HEK293 (cell line): ENCODE data around the gene RPL23.
"Not testable (repeated sequence)": the region's sequence is repeated elsewhere in the genome, so short reads cannot be mapped to it uniquely, and the experiment has no call there.

ENCODE experiments used
- CTCF ChIA-PET: fragments of 350-600 bp; formaldehyde crosslinking; extraction: SDS; loops from one replicate; lab custom pipeline; 2021; ENCODE audit warnings: antibody characterized with exemption; lab: Yijun Ruan, JAX
- POLR2A ChIA-PET: fragments of 300-600 bp; formaldehyde crosslinking; extraction: SDS; loops from one replicate; lab custom pipeline; 2020; ENCODE audit warnings: antibody characterized with exemption, inconsistent platforms; lab: Yijun Ruan, JAX
- H3K27ac ChIP-seq: fragments of 200-500 bp; sonication (Bioruptor generic); 2 replicates; pipeline ENCODE4 v1.5.1; 2014; ENCODE audit warnings: low read depth, low read length, control low read depth, inconsistent platforms; ENCODE audit errors: extremely low read depth
- H3K36me3 ChIP-seq, 2 experiments: fragments of 200-500 bp in 1 of 2; sonication (Bioruptor generic) in 1 of 2; 1 replicate in 1 of 2; 2 replicates in 1 of 2; pipeline ENCODE4 v1.5.1; 2014 to 2017; ENCODE audit warnings: inconsistent platforms in 2 of 2, low read length in 2 of 2; ENCODE audit not compliant: control insufficient read depth in 2 of 2, insufficient read depth in 1 of 2
- H3K4me1 ChIP-seq: fragments of 200-500 bp; sonication (Bioruptor generic); 2 replicates; pipeline ENCODE4 v1.5.1; 2014; ENCODE audit warnings: mild to moderate bottlenecking, low read length, inconsistent platforms; ENCODE audit not compliant: control insufficient read depth, insufficient read depth
- H3K4me3 ChIP-seq: 2 replicates; pipeline ENCODE4 v1.5.1; 2011; ENCODE audit warnings: low read depth, mild to moderate bottlenecking, control low read depth, low read length, moderate library complexity
- H3K9me3 ChIP-seq: fragments of 200-500 bp; sonication (Bioruptor generic); 2 replicates; pipeline ENCODE4 v1.5.1; 2014; ENCODE audit warnings: low read depth, low read length, inconsistent platforms; ENCODE audit not compliant: control insufficient read depth, insufficient read depth
- AEBP2 ChIP-seq: fragments of 450-650 bp; formaldehyde crosslinking; IDR thresholded peaks from 2 replicates; pipeline ENCODE4 v1.5.1; 2016; ENCODE audit warnings: missing biosample characterization, missing genetic modification characterization, borderline replicate concordance
- SCRT1 ChIP-seq: fragments of 450-650 bp; formaldehyde crosslinking; IDR thresholded peaks from 2 replicates; pipeline ENCODE4 v1.5.1; 2016; ENCODE audit warnings: missing biosample characterization, missing genetic modification characterization, borderline replicate concordance
- WT1 ChIP-seq: fragments of 450-650 bp; formaldehyde crosslinking; IDR thresholded peaks from 2 replicates; pipeline ENCODE4 v1.5.1; 2016; ENCODE audit warnings: missing biosample characterization, missing genetic modification characterization
- ZBTB17 ChIP-seq: fragments of 450-650 bp; formaldehyde crosslinking; IDR thresholded peaks from 2 replicates; pipeline ENCODE4 v1.5.1; 2016; ENCODE audit warnings: missing biosample characterization, missing genetic modification characterization
- ZNF248 ChIP-seq: fragments of 450-650 bp; formaldehyde crosslinking; IDR thresholded peaks from 2 replicates; pipeline ENCODE4 v1.5.1; 2017; ENCODE audit warnings: missing biosample characterization, missing genetic modification characterization
- ZNF280D ChIP-seq: fragments of 450-650 bp; formaldehyde crosslinking; IDR thresholded peaks from 2 replicates; pipeline ENCODE4 v1.5.1; 2016; ENCODE audit warnings: missing biosample characterization, missing genetic modification characterization
- ZNF341 ChIP-seq: fragments of 450-650 bp; formaldehyde crosslinking; IDR thresholded peaks from 2 replicates; pipeline ENCODE4; 2016; ENCODE audit warnings: low read depth, missing biosample characterization, missing genetic modification characterization
- ZNF350 ChIP-seq: fragments of 450-650 bp; formaldehyde crosslinking; IDR thresholded peaks from 2 replicates; pipeline ENCODE4 v1.5.0; 2017; ENCODE audit warnings: missing biosample characterization, mild to moderate bottlenecking, missing genetic modification characterization
- ZNF366 ChIP-seq: fragments of 450-650 bp; formaldehyde crosslinking; conservative IDR thresholded peaks from 2 replicates; pipeline ENCODE4 v1.5.1; 2016; ENCODE audit warnings: missing biosample characterization, missing genetic modification characterization
- ZNF561 ChIP-seq: fragments of 450-650 bp; IDR thresholded peaks from 2 replicates; pipeline ENCODE4 v1.5.1; 2018; ENCODE audit warnings: missing biosample characterization, missing genetic modification characterization, borderline replicate concordance
- ZNF704 ChIP-seq: fragments of 450-650 bp; formaldehyde crosslinking; IDR thresholded peaks from 2 replicates; pipeline ENCODE4 v1.5.1; 2016; ENCODE audit warnings: missing biosample characterization, missing genetic modification characterization
- ZNF791 ChIP-seq: fragments of 450-650 bp; formaldehyde crosslinking; IDR thresholded peaks from 2 replicates; pipeline ENCODE4 v1.5.1; 2016; ENCODE audit warnings: missing biosample characterization, missing genetic modification characterization
- ZNF830 ChIP-seq: fragments of 450-650 bp; IDR thresholded peaks from 2 replicates; pipeline ENCODE4 v1.5.0; 2018; ENCODE audit warnings: missing biosample characterization, missing genetic modification characterization, low read depth, mild to moderate bottlenecking, moderate library complexity
- ZSCAN16 ChIP-seq: fragments of 450-650 bp; formaldehyde crosslinking; IDR thresholded peaks from 2 replicates; pipeline ENCODE4 v1.5.1; 2016; ENCODE audit warnings: missing biosample characterization, missing genetic modification characterization
- ZSCAN30 ChIP-seq: fragments of 450-650 bp; IDR thresholded peaks from 2 replicates; pipeline ENCODE4 v1.5.1; 2018; ENCODE audit warnings: missing biosample characterization, mild to moderate bottlenecking, missing genetic modification characterization, moderate library complexity
- ZXDB ChIP-seq: fragments of 450-650 bp; formaldehyde crosslinking; IDR thresholded peaks from 2 replicates; pipeline ENCODE4 v1.5.1; 2016; ENCODE audit warnings: missing biosample characterization, missing genetic modification characterization

RPL23 gene

GRCh38 chr17:38861399-38861843, 7.9 kb upstream of the RPL23 start (continued):
- TF ChIP-seq ZNF280D (tag by site-specific recombination), result no peak
- no peak for TF ChIP-seq WT1
- TF ChIP-seq SCRT1 (tag by site-specific recombination), result no peak
- peak; percentile 80; the same call in 1 of the 2 replicates for TF ChIP-seq ZNF561 (tag by site-specific recombination)
- TF ChIP-seq ZNF350 (tag by site-specific recombination), result no peak
- no peak for TF ChIP-seq ZNF791 (tag by site-specific recombination)
- TF ChIP-seq ZNF830 (tag by site-specific recombination), result no peak
- peak; percentile 25; the same call in 1 of the 2 replicates for TF ChIP-seq ZXDB (tag by site-specific recombination)
- no peak for TF ChIP-seq ZNF248 (tag by site-specific recombination)
- no peak for TF ChIP-seq ZSCAN16 (tag by site-specific recombination)
- TF ChIP-seq, all 188 proteins: peak for 31

GRCh38 chr17:38857271-38857670, 3.8 kb upstream of the RPL23 start:
- H3K36me3 ChIP-seq, result peaks cover 4 to 11% of the 10 kb centered on the region in 2 experiments
- POLR2A ChIA-PET, result interaction anchor here (1.1 to 1.8 kb wide), 2 partner anchors 13 kb away, joined by 4 to 6 read pairs; partner anchors contain the start of gene LASP1
- CTCF ChIA-PET, result interaction anchor here (0.6 to 0.9 kb wide), 3 partner anchors 23 to 296 kb away, joined by 3 to 4 read pairs (median 3); no protein-coding TSS in a partner anchor
- no peak overlapping the region for H3K27ac ChIP-seq
- H3K4me3 ChIP-seq, result no peak overlapping the region
- H3K4me1 ChIP-seq, result no peaks in the 10 kb centered on the region
- no peak for TF ChIP-seq AEBP2 (tag by site-specific recombination)
- 0 out of 2 replicates have a peak, but pooled peaks have one; percentile 14 for TF ChIP-seq ZBTB17 (tag by site-specific recombination)
- H3K9me3 ChIP-seq, result no peaks in the 10 kb centered on the region

- not testable (repeated sequence) for H3K4me3 ChIP-seq, H3K9me3 ChIP-seq, H3K27ac ChIP-seq, H3K4me1 ChIP-seq
- POLR2A ChIA-PET, result interaction anchor here (1.5 to 3.1 kb wide), 4 partner anchors 15 to 33 kb away, joined by 6 to 62 read pairs (median 9); partner anchors contain the start of genes CWC25 and LASP1
- 0 out of 2 replicates have a peak, but pooled peaks have one; percentile 17 for TF ChIP-seq ZNF366 (tag by site-specific recombination)
- H3K36me3 ChIP-seq, result peaks cover 25 to 32% of the 10 kb centered on the region in 2 experiments
- CTCF ChIA-PET, result interaction anchor here (1.0 to 1.2 kb wide), 2 partner anchors 82 to 298 kb away, joined by 4 to 5 read pairs; no protein-coding TSS in a partner anchor
Measured at GRCh38 chr17:38855101-38855714, 1.7 kb upstream of the RPL23 start.

GRCh38 chr17:38852771-38853291, 690 bp downstream of the RPL23 start:
- Histone ChIP-seq H3K4me3 (peak overlapping the region; percentile 86), H3K36me3 (peaks cover 47 to 55% of the 10 kb centered on the region in 2 experiments), H3K9me3 (no peaks in the 10 kb centered on the region), H3K4me1 (peaks cover 3% of the 10 kb centered on the region), H3K27ac (peak overlapping the region; percentile 99)
- ChIA-PET CTCF (interaction anchor here (1.9 kb wide), 1 partner anchor 322 kb away, joined by 5 read pairs; no protein-coding TSS in a partner anchor), POLR2A (interaction anchor here (0.5 to 3.1 kb wide), 12 partner anchors 8 to 300 kb away, joined by 3 to 62 read pairs (median 5); partner anchors contain the start of genes CWC25, LASP1 and PSMB3)
- peak; percentile 78 for TF ChIP-seq ZNF341
- no peak for TF ChIP-seq ZNF704
- TF ChIP-seq ZSCAN30 (tag by site-specific recombination), result no peak
- no peak for TF ChIP-seq ZBTB17 (tag by site-specific recombination)
- TF ChIP-seq ZNF248 (tag by site-specific recombination), result no peak
